Kidney epithelial cell (primary cell): ENCODE measurements around the gene DNAJB7. TPM values are rescaled to one million over a fixed set of nuclear protein-coding genes. Genes with fewer than 3 reads are reported as not detected.

ENCODE experiments used
- DNase-seq: peaks from one replicate; pipeline ENCODE4 v3.0.0-alpha.2; 2010; ENCODE audit warnings: low read depth
- H3K27me3 ChIP-seq: 2 replicates; pipeline ENCODE4 v1.6.0; 2011; ENCODE audit warnings: low read length; ENCODE audit not compliant: control insufficient read depth, insufficient read depth
- H3K36me3 ChIP-seq: 2 replicates; pipeline ENCODE4 v1.5.1; 2011; ENCODE audit warnings: low read length; ENCODE audit not compliant: control insufficient read depth, insufficient read depth
- H3K4me3 ChIP-seq: 2 replicates; pipeline ENCODE4 v1.5.1; 2011; ENCODE audit warnings: low read depth, mild to moderate bottlenecking, control low read depth, low read length
- CTCF ChIP-seq: IDR thresholded peaks from 2 replicates; pipeline ENCODE4 v1.5.1; 2011; ENCODE audit warnings: mild to moderate bottlenecking, moderate library complexity, low read length, control low read depth, inconsistent platforms; ENCODE audit not compliant: insufficient read depth, poor library complexity, severe bottlenecking
- total RNA-seq: library from RNA; depleted of rRNA; stranded (reverse); fragments of >200 nt; gene quantifications from 2 replicates; pipeline ENCODE4 v1.2.3, GENCODE V29; 2015

DNAJB7 gene
- not detected in 2 replicates for total RNA-seq

GRCh38 chr22:40862013-40862412 lies at the start of gene DNAJB7:
TSS of gene DNAJB7 (minus strand) at chr22:40862113. CDS start at chr22:40861994, 119 bp downstream.
- H3K36me3 ChIP-seq: peaks cover 1% of the 10 kb centered on the region
- no peak for DNase-seq
- no peak for TF ChIP-seq CTCF
- H3K27me3 ChIP-seq: no peaks in the 10 kb centered on the region
- H3K4me3 ChIP-seq: no peak within 1 kb of the TSS

- no peak for TF ChIP-seq CTCF
- H3K4me3 ChIP-seq: no peak overlapping the region
These were observed 47.0 kb upstream of the DNAJB7 start for GRCh38 chr22:40908895-40909294.

GRCh38 chr22:40904101-40904500 lies 42.2 kb upstream of the DNAJB7 start:
- TF ChIP-seq CTCF: no peak
- Histone ChIP-seq H3K27me3 (no peaks in the 10 kb centered on the region), H3K4me3 (no peak overlapping the region), H3K36me3 (no peaks in the 10 kb centered on the region)
- no peak for DNase-seq

More at GRCh38 chr22:40908895-40909294, 47.0 kb upstream of the DNAJB7 start:
- DNase-seq: no peak
- Histone ChIP-seq H3K36me3 (no peaks in the 10 kb centered on the region), H3K27me3 (no peaks in the 10 kb centered on the region)

- H3K36me3 ChIP-seq: no peaks in the 10 kb centered on the region
- no peak overlapping the region for H3K4me3 ChIP-seq
- DNase-seq: peak; percentile 28
- peak; percentile 52 for TF ChIP-seq CTCF
- H3K27me3 ChIP-seq: no peaks in the 10 kb centered on the region
These were observed 37.0 kb upstream of the DNAJB7 start for GRCh38 chr22:40898850-40899357.

- no peaks in the 10 kb centered on the region for H3K36me3 ChIP-seq
- no peak overlapping the region for H3K4me3 ChIP-seq
- DNase-seq: no peak
- TF ChIP-seq CTCF: no peak
- no peaks in the 10 kb centered on the region for H3K27me3 ChIP-seq
These were observed 32.5 kb upstream of the DNAJB7 start for GRCh38 chr22:40894417-40894816.

- no peaks in the 10 kb centered on the region for H3K36me3 ChIP-seq
- no peak for TF ChIP-seq CTCF
- no peak overlapping the region for H3K4me3 ChIP-seq
- DNase-seq: no peak
- no peaks in the 10 kb centered on the region for H3K27me3 ChIP-seq
These were observed 29.0 kb upstream of the DNAJB7 start for GRCh38 chr22:40890881-40891280.
